Fibroblast of skin of right biceps (primary cell): ENCODE data around the gene GBP5.
"Not testable (repeated sequence)": the region's sequence is repeated elsewhere in the genome, so short reads cannot be mapped to it uniquely, and the experiment has no call there.

ENCODE experiments used
- DNase-seq: peaks from one replicate; pipeline ENCODE4 v3.0.0-alpha.2; 2013

The GBP5 gene

GRCh38 chr1:89280766-89281165, 8.1 kb upstream of the GBP5 start:
- DNase-seq: no peak

- DNase-seq: no peak
Measured at GRCh38 chr1:89279011-89279466, 6.4 kb upstream of the GBP5 start.

DNA sequence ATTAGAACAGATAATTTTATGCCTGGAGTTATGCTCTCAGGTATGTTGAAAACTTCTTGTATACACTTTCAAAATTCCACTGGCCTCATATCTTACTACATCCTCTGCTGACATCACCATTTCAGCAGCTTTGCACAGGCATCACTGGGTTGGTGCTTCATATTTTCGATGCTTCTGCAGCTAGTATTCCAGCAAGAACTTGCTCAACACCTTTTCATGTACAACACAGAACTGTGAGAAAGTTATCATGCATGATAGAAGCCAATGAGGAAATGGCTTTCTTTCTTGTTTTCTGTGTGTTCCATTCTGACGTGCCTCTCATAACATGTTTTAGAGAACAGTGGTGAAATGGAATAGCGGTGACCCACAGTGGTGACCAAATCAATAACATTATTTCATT, 5.1 kb upstream of the GBP5 start:
- no peak for DNase-seq

- no peak for DNase-seq
Measured at GRCh38 chr1:89276690-89277089, 4.0 kb upstream of the GBP5 start.

- DNase-seq: peak; percentile 84
Measured at GRCh38 chr1:89274411-89274857, 1.8 kb upstream of the GBP5 start.

- no peak for DNase-seq
Measured at GRCh38 chr1:89273324-89273778, 691 bp upstream of the GBP5 start.

DNA sequence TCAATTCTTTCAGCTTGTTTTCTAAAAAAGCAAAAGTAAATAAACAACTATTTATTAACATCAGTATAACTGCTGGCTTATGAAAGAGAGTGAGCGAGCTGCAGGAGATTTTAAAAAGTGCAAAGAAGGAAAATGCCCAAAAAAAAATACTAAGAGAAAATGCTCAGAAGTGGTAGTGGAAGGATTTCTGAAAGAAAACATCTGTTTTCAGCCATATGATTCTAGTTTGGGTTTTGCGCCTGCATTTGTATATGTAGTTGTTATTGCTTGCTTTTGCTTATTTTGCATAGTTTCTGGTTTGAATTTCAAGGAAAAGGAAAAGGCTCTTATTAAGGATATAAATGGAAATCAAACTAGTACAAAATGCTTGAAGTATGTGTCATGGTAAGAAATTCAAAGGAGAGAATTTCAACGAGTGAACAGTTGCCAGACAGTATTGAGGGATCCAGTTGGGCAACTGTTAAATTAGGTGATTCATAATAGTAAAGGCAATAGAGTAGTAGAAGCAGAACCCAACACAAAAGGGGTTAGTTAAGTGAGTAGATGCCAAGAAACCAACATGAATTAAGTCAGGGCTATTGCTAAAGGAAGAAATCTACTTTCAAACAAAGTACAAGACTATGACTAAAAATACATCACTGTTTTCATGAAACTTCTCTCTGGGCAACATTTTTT, 1.2 kb downstream of the GBP5 start:
- peak; percentile 92 for DNase-seq

DNA sequence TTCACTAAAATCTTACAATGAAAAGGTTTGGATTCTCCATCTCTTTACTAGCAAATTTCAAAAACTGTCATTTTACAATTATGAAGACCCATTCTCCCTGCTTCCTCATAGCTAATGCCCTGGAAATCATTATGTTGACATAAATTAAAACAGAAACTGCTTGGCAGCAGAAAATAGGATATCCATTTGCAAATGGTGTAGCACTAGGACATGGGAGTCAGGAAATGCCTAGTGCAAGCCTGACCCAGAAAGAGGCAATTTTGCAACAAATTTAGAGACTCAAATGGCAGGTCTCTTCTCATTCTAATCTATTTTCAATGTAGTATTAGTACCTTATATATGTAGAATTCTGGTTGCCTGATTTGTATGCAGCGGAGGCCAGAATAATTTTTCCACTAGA, 2.2 kb downstream of the GBP5 start:
- DNase-seq: no peak

DNA sequence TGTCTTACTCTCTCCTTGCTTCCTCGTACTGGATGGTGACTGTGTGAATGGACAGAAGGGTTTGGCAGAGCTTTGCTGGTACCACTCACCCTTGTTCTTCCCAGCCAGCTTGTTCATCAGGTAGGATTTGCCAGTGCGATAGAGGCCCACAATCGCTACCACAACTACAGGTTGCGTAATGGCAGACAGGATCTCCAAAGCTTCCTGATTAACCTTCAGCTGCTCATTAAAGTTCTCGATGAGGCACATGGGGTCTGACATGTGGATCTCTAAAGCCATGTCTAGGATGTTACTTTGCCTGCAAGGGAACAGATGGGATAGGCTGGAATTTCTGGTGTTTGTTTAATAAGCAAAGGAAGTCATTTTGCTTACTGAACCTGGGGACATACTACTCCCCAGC, 3.4 kb downstream of the GBP5 start:
- DNase-seq: no peak

DNA sequence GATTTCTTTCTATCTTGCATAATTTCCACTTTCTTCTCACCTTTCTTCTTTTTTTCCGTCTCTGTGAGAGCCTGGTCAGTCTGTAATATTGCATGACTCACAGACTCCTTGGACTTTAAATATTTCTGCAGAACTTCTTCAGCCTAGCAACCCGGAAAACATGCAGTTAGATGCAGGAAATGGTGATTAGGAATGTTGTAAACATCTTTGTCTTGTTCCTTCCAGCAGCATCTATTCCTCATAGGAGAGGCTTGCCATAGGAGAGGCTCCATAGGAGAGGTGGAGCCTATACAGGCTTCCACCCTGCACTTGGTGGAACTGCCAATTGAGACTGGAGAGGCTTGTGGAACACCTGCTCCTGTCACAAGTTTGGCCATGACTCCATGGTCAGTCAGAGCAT, 10.0 kb downstream of the GBP5 start:
- DNase-seq: peak; percentile 80

DNA sequence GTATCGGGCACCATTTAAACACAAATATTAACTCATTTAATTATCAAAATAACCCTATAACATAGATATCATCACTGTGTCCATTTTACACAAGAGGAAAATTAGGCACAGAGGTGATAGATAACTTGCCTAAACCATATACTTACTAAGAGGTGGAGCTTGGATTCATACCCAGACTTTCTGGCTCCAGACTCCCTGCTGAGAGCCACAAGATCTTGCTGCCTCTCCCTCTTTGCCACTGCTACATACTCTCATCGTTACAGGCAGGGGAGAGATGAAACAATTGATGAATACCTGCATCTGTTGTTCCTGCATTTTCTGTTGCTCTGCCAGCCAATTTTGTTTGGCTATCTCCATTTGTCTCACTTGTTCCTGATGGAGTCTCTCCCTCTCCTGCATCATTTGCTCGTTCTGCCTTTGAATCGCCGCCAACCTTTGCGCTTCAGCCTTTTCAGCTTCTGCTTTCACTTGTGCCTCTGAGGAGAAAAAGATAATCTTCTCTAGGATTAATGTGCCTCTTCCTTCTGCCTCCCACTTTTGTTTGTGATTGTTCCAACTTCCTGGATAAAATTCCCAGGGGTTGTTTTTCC, 10.6 kb downstream of the GBP5 start:
- peak; percentile 68 for DNase-seq

DNA sequence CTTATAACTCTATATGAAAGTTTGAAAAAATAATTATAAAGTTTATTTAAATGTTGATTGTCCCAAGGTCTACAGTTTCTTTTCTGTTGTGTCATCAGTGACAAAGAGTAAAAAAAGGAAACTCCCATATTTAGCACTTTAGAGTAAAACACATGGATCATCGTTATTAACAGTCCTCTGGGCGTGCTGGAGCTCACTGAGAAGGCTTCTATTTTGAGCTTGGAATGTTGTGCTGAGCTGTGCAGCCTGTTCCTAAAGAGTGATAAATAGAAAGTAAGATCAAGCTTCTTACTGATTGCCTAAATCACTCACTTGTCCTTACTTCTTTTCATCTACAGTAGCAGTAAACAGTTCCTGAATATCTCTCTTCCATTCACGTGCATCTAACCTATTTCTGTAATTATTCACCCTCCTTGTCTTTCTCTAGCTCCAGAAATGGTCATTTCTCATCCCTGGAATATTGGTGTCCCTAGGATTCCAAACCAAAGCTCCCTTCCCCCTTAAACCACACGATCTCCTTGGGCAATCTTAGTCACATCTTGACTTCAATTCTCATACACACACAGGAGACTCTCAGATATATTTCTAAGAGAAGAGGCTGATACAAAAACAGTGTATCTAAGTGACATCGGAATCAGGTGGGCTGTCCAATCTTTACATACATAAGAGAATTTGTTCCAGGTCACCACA, 11.9 kb downstream of the GBP5 start:
- peak; percentile 76 for DNase-seq

- no peak for DNase-seq
Measured at GRCh38 chr1:89260042-89260441, 12.6 kb downstream of the GBP5 start.

GRCh38 chr1:89259283-89259971, 13.2 kb downstream of the GBP5 start:
- DNase-seq: no peak

DNA sequence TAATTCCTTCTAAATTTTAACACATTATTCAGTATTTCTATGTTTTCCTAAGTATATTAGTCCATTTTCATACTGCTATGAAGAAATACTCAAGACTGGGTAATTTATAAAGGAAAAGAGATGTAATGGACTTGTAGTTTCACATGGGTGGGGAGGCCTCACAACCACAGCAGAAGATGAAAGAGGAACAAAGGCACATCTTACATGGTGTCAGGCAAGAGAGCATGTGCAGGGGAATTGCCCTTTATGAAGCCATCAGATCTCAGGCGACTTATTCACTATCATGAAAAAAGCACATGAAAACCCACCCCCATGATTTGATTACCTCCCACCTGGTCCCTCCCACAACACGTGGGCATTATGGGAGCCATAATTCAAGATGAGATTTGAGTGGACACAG, 15.6 kb downstream of the GBP5 start:
- no peak for DNase-seq

DNA sequence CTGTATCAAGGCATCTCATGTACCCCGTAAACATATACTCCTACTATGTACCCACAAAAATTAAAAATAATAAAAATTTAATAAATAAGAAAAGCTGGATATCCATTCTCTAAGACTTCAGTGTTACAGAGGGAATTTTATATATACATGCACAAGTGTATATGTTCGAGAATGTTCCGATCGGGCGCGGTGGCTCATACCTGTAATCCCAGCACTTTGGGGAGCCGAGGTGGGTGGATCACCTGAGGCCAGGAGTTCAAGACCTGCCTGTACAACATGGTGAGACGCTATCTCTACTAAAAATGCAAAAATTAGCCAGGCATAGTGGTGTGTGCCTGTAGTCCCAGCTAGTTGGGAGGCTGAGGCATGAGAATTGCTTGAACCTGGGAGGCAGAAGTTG, 17.1 kb downstream of the GBP5 start:
- DNase-seq: not testable (repeated sequence)

- no peak for DNase-seq
Measured at GRCh38 chr1:89254658-89255287, 17.9 kb downstream of the GBP5 start.

DNA sequence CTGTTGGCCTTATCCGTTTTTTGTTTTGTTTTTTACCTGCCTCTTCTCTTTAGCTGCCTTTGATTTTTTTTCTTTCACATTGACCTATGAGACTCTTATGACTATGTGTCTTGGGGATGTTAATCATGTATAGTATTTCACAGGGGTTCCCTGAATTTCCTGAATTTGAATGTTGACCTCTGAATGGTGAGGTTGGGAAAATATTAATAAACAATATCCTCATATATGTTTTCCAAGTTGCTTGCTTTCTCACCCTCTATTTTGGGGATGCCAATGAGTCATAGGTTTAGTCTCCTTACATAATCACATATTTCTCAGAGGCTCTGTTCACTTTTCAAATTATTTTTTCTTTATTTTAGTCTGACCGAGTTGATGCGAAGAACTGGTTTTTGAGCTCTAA, 29.6 kb downstream of the GBP5 start:
- DNase-seq: no peak
